NCI-H2227 treated with DMSO at 0.1 percent for 48 hours (cell line): Measurements from ENCODE around the gene GNB4.
A peak's percentile ranks its signal among the peaks of the same experiment; 100 is the strongest.

Experiments used
- DNase-seq: peaks from one replicate; lab custom pipeline; 2025; lab: John Stamatoyannopoulos, UW

Gene GNB4

DNA sequence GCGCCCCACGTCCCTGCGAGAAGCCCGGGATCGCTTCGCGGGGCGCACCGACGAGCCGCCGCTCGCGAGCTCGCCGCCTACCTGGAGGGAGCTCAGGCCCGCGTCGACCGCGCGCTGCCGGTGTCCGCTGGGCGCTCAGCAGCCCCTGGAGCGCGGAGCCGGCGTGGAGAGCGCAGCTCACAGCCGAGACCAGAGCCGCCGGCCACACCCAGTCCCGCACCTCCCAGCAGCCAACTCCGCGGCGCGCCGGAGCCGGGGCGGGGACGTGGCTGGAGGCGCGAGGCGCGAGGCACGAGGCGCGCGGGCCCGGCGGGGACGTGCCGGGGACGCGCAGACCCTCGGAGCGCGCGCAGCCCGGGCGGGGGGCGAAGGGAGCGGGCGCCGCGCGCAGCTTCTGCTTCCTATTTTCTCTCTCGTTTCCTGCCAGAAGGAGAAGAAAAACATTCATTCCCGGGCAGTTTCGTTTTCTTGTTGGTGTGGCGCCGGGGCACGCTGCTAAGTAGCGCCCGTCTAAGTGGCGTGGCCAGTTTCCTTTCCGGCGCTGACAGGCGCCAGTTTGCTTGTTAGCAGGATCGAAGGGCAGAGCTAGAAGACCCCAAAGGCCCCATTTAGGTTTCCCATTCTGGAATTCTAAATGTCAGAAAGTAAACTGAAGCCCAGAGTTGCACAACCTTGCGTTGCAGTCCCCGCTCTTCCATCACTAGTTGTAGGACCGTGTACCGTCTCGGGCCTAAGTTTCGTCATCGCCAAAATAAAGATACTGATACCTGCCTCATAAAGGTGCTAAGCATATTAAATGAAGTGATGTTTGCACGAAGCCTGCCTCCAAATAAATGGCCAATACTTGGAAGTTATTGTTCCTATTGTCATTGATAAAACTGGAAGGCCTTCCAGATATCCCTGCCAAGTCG is at the start of gene GNB4:
GNB4 (minus strand) TSS at position 206 of the 911 bp plus-strand sequence. CDS start 25,270 bp downstream, outside the sequence.
- DNase-seq = peak; percentile 83

DNA sequence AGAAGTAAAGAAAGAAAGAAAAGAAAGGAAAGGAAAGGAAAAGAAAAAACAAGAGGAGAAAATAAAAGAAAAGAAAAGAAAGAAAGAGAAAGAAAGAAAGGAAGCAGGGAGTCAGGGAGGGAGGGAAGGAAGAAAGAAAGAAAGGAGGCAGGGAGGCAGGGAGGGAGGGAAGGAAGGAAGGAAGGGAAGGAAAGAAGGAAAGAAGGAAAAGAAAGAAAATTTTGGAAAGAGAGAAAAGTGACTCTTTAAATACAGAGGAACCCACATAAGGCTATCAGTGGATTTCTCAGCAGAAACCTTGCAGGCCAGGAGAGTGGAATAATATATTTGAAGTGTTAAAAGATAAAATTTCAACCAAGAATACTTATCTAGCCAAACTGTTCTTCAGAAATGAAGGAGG is 44.2 kb upstream of the GNB4 start:
- no peak for DNase-seq

DNA sequence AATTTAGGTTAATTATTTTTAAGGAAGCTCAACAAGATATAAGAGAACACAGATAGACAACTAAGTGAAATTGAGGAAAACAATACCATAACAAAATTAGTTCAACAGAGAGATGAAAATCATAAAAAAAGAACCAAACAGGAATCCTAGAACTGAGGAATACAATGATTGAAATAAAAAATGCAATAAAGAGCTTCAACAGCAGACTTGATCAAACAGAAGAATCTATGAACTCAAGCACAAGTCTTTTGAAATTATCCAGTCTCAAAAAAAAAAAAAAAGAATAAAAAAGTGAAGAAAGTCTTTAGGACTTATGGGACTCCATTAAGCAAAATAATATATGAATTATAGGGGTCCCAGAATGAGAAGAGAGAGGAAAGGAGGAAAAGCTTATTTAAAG is 42.0 kb upstream of the GNB4 start:
- DNase-seq = no peak

DNA sequence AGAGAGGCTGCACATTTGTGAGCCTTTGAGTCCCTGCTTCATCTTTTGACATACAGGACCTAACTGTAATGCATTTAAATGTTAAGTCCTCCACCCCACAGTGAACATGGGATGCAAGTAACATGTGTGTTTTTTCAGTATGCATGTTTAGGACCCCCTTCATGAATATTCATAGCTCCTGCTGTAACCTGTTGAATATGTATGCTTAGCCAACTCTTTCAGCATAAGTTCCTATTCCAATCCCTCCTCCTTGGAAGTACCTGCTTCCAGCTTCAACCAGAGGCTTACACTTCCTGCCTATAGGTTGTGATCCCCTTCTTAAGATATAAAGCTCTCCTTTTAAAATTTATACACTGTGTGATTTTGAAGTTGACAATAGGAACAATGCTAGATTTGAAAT is 36.9 kb upstream of the GNB4 start:
- DNase-seq = no peak

DNA sequence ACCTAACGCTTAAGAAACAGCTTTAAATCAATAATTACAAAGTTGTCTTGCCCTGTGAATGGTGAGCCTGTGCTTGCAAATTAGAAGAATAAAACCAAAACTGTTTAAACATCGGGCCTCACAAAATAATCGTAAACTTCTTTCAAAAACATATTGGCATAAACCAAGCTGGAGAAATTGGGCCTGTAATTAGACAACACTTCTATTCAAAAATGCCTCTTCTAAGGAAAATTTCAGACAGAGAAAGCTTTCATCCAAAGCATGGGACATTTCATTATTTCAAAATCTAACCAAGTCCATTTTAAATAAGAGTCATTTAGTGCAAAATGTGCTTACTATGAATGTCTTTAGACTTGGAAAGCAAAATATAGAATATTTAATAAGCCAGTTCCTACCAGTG is 35.5 kb upstream of the GNB4 start:
- DNase-seq = no peak

DNA sequence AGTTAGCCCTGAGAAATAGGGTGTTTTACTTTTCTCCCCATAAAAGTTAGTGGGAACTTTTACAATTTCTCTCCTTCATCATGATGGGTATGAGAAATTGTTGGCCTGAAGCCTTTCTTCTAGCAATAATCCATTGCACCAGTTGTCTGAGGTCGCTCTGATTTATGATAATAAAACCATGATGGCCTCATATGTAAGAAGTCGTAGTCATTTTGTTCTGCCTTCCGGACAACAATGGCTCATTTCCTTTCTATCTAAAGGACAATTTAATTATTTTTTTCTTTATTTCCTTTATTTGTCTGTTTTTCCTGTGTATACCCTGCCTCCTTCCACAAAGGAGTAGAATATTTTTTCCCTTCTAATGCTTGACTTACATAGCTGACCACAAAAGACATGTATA is 31.6 kb upstream of the GNB4 start:
- no peak for DNase-seq

DNA sequence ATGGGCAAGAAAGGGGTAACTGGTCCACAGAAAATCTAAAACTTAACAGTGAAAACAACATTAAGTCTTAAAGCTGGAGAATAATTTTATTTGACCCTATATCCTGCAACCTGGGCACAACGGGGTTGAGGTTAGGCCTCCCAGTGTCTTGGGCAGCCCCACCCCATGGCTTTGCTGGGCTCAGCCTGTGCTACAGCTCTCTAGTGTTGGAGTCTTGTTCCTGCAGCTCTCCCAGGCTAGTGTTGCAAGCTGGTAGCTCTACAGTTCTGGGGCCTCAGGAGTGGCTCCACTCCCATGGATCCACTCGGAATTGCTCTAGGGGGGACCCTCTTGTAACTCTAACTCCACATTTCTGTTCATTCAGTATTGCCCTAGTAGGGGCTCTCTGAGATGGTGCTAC is 24.9 kb upstream of the GNB4 start:
- DNase-seq = no peak

DNA sequence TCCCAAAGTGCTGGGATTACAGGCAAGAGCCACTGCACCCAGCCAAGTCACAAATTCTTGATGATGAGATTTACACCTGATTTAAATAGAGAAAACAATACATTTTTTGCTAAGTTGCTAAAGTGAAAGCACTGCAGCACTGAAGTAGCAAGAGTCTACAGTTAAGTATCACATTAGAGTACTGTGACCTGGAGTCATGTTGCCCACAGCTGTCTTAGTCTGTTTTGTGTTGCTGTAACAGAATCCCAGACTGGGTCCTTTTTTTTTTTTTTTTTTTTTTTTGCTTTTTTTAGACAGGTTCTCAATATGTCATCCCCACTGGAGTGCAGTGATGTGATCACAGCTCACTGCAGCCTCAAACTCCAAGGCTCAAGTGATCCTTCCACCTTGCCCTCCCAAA is 23.2 kb upstream of the GNB4 start:
- DNase-seq = no peak

DNA sequence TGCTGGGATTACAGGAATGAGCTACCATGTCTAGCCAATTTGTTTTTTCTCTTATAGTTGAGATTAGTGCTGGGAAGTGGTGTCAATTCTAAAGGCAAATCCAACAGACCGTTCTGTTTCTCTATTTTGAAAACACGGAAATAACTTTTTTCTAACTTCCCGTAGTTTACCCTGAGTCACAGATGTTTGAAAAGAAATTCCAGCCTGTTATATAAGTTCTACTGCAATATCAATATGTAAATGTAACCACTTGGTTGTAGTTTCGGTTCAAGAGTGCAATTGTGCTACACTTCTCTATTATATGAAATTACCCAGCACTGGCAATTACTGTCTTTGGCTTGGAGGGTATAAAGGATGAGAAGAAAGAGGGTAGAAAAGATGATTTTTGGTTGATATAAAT is 22.3 kb upstream of the GNB4 start:
- no peak for DNase-seq

DNA sequence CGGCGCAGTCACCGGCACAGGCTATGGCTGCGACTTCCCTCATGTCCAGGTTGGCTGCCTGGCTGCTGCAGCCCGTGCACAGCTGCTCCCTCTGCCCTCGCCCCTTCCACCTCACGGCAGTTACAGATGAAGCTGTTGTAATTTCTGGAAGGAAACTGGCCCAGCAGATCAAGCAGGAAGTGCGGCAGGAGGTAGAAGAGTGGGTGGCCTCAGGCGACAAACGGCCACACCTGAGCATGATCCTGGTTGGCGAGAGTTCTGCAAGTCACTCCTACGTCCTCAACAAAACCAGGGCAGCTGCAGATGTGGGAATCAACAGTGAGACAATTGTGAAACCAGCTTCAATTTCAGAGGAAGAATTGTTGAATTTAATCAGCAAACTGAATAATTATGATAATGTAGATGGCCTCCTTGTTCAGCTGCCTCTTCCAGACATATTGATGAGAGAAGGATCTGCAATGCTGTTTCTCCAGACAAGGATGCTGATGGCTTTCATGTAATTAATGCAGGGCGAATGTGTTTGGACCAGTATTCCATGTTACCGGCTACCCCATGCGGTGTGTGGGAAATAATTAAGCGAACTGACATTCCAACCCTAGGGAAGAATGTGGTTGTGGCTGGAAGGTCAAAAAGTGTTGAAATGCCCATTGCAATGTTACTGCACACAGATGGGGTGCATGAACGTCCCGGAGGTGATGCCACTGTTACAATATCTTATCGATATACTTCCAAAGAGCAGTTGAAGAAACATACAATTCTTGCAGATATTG is 13.2 kb upstream of the GNB4 start:
- no peak for DNase-seq

DNA sequence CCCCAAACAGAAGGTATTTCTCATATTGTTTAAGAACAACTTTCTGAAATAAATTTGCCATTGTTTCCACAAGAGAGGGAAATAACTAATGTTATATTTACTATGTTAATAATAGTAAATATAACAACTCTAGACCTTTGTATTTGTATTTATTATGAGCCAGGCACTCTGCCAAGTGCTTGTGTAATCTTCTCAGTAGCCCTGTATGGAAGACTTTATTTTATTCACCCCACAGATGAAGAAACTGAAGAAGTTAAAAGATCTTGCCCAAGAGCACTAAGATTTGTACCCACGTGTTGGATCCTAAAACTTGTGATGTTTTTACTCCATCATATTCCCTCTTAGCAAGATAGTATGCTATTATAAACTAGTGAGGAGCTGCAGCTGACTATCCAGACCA is 12.0 kb upstream of the GNB4 start:
- no peak for DNase-seq

DNA sequence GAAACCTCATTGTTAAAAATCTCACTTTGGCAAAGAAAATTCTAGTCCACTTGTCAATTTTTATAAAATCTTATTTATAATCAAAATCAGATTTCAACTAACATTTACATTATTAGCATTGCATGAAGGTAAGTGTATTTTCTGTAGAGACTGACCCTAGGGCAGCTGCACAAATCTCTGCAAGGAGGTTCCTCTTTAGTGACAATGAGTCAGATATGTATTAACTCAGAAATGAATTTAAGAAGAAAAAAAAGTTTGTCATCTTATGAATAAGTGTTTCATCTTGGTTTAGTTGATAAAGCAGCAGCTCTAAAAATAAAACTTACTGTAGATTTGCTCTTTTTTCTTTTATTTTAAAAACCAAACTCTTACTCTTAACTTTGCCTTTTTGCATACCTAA is 9.0 kb upstream of the GNB4 start:
- DNase-seq = no peak

DNA sequence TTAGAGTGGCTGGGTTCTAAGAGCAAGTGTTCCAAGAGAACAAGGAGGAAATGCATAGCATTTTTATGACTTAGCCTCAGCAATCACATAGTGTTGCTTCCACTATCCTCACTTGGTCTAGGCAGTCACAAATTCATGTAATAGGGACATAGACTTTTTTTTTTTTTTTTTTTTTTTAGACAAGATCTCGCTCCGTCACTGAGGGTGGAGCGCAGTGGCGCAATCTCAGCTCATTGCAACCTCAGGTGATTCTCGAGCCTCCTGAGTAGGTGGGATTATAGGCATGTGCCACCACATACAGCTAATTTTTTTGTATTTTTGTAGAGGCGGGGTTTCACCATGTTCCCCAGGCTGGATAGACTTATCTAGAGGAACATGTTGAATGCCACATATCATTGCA is 4.7 kb upstream of the GNB4 start:
- no peak for DNase-seq

DNA sequence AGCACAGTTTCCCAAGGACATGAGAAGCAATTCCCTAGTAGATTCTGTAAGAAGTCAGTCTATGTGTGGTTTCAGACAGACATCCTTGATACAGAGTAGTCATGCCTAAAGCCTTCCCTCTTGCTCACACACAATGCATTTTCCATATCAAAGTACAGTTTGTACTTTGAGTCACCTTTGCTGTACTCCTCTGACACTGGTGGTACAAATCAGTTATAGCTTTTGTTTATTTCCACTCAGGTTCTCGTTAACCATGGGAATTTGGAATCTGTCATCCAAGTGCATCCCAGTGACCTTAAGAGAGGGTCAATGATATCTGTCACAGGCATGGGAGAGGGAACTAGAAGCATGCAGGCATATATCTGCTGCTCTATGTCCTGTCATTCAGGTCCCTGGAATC is 3.6 kb upstream of the GNB4 start:
- no peak for DNase-seq

DNA sequence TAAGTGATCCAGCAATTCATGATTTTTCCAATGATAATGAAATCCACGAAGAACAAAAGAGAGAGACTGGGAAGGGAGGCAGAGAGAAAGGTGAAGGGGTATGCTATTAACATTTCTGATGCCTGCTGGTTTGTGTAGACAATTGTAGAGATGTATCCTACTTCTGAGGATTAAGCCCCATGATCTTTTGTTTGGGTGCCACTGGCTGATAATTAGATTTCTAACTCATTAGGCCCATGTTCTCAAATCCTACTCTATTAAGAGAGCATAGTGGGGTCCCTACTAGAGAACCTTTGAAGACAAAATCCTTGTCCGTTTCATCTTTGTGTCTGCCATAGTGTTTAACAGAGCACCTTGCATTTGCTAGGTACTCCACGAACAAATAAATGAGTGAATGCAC is 2.7 kb upstream of the GNB4 start:
- DNase-seq = no peak

DNA sequence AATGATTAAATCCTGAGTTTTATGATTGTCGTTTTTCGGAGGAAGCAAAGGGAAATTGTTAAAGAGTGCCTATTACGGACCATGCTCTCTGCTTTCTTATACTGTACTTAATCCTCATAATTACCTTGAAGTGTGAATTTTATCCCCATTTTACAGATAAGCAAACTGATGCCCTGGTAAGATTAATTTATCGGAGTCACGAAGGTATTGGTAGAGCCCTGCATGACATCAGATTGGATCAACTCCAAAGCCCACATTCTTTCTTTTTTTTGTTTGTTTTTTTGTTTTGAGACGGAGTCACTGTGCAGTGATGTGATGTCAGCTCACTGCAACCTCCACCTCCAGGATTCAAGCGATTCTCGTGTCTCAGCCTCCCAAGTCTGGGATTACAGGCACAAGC is 1.6 kb upstream of the GNB4 start:
- no peak for DNase-seq

DNA sequence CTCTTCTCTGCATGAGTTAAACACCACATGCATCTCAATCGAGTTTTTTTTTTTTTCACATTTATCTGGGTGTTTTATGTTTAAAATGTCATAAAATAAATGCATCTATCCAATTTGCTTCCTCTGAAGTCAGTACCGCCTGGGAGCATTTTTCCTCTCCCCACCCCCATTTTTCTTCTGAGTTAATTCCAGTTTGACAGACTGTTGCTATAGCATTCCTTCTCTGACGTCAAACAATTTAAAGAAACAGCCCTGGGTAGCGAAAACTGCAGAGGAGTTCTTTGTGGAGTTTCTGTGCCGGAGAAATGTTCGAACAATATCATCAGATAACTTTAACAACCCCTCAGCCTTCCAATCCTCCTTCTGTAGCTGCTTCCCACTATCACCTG is 900 bp upstream of the GNB4 start:
- DNase-seq = peak; percentile 71

DNA sequence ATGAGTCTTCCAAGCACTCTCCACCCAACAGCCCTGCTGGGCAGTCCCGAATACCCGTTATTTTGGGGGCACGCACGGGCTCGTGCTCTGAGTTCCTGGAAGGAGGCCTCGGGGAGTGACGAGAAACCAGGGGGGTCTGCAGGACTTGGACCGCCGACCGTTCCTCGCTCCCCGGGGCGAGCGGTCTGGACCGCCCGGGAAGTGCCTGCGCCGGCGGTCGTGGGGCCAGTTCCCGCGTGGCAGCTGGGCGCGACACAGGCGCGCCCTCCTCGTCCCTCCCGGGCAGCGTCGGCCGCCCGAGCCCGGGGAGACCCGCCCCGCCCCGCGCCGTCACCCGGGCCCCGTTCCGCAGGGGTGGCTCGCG is 387 bp downstream of the GNB4 start:
- no peak for DNase-seq

DNA sequence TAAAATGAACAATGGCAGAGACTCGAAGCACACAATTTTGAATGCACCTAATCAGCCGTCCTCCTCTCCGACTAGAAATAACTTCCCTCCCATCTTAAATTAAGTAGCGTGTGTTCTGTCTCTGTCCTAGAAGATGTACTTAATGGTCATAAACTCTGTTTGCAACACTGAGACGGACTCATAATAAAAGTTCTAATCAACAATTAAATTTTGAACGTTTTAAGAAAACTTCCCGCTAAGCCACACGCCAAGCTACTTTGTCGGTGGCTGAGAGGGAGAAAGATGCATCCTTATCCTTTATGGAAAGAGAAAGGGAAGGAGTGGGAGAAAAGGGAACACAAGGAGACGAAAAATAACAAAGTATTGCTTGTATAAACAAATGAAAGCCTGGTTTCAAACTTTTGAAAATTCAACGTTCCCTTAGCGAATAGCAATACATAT is 989 bp downstream of the GNB4 start:
- DNase-seq = peak; percentile 36

DNA sequence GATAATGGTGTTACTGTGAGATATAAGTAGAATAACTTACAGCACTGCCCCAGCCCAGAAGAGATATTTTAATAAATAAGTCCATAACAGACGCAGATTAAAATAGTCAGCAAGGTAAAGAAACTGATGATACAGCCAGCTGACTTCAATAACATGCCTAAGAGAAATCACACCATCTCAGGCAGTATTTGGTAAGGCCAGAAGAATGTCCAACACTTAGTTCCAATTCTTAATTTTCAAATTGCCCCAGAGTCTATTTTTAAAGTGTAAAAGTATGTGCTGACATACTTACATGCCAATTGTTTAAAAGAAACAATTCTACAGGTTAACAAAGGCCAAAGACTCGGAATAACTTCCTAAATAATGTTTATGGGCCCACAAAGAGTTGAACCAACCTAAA is 1.6 kb downstream of the GNB4 start:
- no peak for DNase-seq

DNA sequence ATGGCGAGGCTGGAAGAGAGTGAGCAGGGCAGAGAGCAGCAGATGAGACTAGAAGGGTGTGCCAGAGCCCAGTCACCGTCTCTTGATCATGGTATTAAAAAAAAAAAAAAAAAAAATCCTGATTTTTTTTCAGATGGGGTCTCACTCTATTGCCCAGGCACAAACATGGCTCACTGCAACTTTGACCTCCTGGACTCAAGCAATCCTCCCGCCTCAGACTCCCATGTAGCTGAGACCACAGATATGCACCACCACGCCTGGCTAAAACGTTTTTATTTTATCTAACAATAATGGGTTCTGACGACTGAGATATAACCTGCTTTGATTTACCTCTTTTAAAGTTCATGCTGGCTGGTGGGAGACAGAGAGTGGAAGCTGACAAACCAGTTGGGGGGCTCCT is 4.0 kb downstream of the GNB4 start:
- DNase-seq = no peak

DNA sequence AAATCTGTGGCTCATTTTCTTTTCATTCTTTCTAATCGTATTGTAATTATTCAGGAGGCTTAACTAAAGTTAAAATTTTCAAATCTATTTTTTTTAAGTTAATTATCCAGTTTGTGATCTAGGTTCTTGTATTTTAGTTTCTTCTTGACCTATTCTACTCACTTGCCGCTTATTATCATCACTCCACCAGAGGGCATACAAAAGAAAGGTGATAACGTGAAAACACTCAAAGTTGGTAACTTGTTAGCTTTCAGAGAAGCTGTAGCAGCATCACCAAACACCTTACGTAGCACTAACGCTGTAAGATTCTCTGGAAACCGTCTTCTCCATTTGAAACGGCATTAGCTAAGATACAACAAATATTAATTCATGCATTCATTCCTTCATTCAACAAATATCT is 4.8 kb downstream of the GNB4 start:
- DNase-seq = peak; percentile 17

DNA sequence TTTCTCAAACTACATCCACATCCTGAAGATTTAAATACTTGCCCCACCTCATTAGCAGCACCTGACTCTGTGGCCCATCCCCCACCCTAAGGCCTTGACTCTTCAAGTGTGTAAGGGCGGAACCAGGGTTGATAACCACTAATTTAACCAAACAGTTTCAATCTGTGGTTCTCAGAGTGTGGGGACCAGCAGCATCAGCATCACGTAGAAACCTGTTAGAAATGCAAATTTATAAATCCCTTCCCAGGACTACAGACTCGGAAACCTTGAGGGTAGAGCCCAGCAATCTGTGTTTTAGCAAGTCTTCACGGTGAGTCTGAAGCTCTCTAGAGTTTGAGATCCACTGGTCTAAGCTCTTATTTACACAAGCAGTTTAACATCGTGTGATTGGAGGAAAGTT is 12.4 kb downstream of the GNB4 start:
- peak; percentile 32 for DNase-seq

DNA sequence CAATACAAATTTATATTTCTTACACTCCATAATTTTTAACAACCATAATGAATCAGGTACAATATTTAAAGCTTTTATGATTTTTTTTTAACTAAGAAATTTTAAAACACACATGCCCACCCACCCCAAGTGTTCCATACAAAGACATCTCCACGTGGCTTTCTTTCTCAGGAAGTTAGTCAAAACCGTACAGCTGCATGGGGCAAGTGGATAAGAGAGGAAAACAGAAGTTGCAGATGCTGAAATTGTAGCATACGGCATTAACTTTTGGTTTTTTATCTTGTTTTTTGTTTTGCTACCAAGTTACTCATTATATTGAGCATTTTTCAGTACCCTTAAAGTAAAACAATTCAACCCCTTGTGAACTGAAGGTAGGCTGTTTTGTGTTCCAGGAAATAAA is 14.8 kb downstream of the GNB4 start:
- DNase-seq = no peak
